Cardiac muscle cell (in vitro differentiated cells and primary cell): ENCODE data around the gene SH3RF3. TPM values are rescaled to one million over a fixed set of nuclear protein-coding genes. Genes with fewer than 3 reads are reported as not detected.

ENCODE experiments used
- DNase-seq, 2 donors: peaks; one replicate each; pipeline versions ENCODE4 v3.0.0 to v3.0.0-alpha.2; 2010 to 2017; ENCODE audit warnings: low read depth in 1 of 2, low spot score in 1 of 2
- H3K27ac ChIP-seq: fragments of 200-600 bp; sonication (generic); 2 replicates; pipeline ENCODE4 v1.5.1; 2016
- H3K27me3 ChIP-seq: fragments of 200-600 bp; sonication (generic); 2 replicates; pipeline ENCODE4 v1.6.0; 2016; ENCODE audit warnings: control low read depth
- H3K36me3 ChIP-seq: fragments of 200-600 bp; sonication (generic); 2 replicates; pipeline ENCODE4 v1.5.1; 2016; ENCODE audit warnings: control low read depth
- H3K4me1 ChIP-seq: fragments of 200-600 bp; sonication (generic); 2 replicates; pipeline ENCODE4 v1.8.1; 2017; ENCODE audit warnings: low read depth, mild to moderate bottlenecking, mixed run types
- H3K4me3 ChIP-seq: fragments of 200-600 bp; sonication (generic); 2 replicates; pipeline ENCODE4 v1.5.1; 2016; ENCODE audit warnings: mild to moderate bottlenecking
- H3K9me3 ChIP-seq: fragments of 200-600 bp; sonication (generic); 2 replicates; pipeline ENCODE4 v1.5.1; 2017; ENCODE audit warnings: low read depth, mild to moderate bottlenecking, control low read depth
- CTCF ChIP-seq: IDR thresholded peaks from 2 replicates; pipeline ENCODE4 v1.5.1; 2012; ENCODE audit warnings: low read depth, mild to moderate bottlenecking, low read length
- polyA plus RNA-seq: library from polyadenylated mRNA; unstranded; fragments of >200 nt; fragmentation: Nextera tagmentation; extraction: Ambion mirVana; gene quantifications from 2 replicates; pipeline ENCODE4 v1.2.1, GENCODE V29; 2016
- total RNA-seq: library from RNA; depleted of rRNA; stranded (reverse); fragments of >200 nt; gene quantifications from 2 replicates; pipeline ENCODE4 v1.2.3, GENCODE V29; 2016

SH3RF3 gene
- total and polyA plus RNA-seq, 2 experiments from 2014 or later = 1.2 to 1.7 TPM

- Histone ChIP-seq H3K4me3 (no peak overlapping the region), H3K4me1 (no peaks in the 10 kb centered on the region), H3K36me3 (no peaks in the 10 kb centered on the region), H3K27me3 (no peaks in the 10 kb centered on the region), H3K27ac (no peak overlapping the region), H3K9me3 (no peaks in the 10 kb centered on the region)
- no peak for DNase-seq
- no peak for TF ChIP-seq CTCF
Observed at GRCh38 chr2:109447776-109448175, 318.8 kb downstream of the SH3RF3 start.

DNA sequence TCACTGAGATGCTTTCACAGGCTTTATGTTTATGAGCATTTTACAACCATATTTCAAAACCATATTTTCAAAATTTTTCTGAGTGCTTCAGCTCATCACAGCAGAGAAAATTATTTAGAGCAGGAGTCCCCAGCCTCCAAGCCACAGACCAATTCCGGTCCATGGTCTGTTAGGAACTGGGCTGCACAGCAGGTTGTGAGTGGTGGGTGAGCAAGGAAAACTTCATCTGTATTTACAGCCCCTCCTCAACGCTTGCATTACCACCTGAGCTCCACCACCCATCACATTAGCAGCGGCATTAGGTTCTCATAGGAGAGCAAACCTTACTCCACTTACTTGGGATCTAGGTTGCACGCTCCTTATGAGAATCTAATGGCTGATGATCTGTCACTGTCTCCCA is 319.2 kb downstream of the SH3RF3 start:
- Histone ChIP-seq H3K4me3 (no peak overlapping the region), H3K27me3 (no peaks in the 10 kb centered on the region), H3K36me3 (no peaks in the 10 kb centered on the region), H3K9me3 (no peaks in the 10 kb centered on the region), H3K27ac (no peak overlapping the region), H3K4me1 (no peaks in the 10 kb centered on the region)
- no peak for TF ChIP-seq CTCF
- DNase-seq = no peak

GRCh38 chr2:109448946-109449788 is 320.2 kb downstream of the SH3RF3 start:
- TF ChIP-seq CTCF = no peak
- Histone ChIP-seq H3K27ac (no peak overlapping the region), H3K27me3 (no peaks in the 10 kb centered on the region), H3K9me3 (no peaks in the 10 kb centered on the region), H3K36me3 (no peaks in the 10 kb centered on the region), H3K4me3 (no peak overlapping the region), H3K4me1 (no peaks in the 10 kb centered on the region)
- DNase-seq = peak in 1 of 2 donors; percentile 10

DNA sequence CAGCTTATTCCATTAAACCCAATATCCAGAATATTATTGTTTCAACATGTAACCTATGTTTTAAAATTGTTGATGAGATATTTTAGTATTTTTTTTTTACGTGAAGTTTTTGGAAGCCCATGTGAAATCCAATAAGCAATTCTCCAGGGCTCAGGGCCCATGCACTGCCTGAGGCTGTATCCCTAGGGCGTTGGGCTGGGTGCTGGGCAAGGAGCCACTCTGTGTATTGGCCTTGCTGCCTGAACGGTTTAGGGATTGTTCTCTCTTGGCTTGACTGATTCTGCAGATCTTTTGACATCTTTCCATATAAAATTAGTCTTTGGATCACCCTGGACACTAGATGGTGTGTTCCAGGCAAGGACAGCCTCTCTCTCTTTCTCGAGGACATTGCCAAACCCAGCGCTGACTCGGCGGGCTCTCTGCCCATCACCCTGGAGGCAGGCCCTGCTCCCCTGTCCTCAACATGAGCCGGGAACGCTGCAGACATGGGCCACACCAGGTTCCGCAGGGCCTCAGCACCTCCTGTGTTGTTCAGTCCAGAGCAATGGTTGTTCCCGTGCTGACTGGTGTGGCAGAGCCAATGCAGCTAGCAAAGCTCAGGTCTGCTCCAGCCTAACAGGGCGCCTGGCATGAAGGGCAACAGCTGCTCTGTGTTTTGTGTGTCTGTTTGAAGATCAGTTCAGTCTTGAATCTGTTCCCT is 321.7 kb downstream of the SH3RF3 start:
- Histone ChIP-seq H3K36me3 (no peaks in the 10 kb centered on the region), H3K9me3 (no peaks in the 10 kb centered on the region), H3K27ac (no peak overlapping the region), H3K4me1 (no peaks in the 10 kb centered on the region), H3K4me3 (no peak overlapping the region), H3K27me3 (no peaks in the 10 kb centered on the region)
- TF ChIP-seq CTCF = no peak
- DNase-seq = no peak

DNA sequence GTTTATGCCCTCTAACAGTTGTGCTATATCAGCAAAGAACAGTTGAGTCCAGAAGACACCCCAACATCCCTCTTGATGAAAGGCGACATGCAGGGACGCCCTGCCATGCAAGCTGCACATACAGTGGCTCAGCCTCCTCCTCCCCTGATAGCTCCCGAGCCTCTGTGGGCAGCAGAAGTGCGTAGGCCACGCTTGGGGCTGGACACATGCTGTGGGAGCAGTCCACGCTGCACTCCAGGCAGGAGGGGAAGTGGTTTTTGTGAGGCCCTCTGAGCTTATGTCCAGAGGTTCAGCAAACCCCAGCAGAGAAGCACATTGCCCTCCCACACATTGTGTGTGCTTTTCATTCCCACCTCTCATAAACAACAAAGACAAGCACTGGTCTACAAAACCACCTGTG is 322.7 kb downstream of the SH3RF3 start:
- Histone ChIP-seq H3K4me3 (no peak overlapping the region), H3K27ac (no peak overlapping the region), H3K4me1 (no peaks in the 10 kb centered on the region), H3K9me3 (no peaks in the 10 kb centered on the region), H3K27me3 (no peaks in the 10 kb centered on the region), H3K36me3 (no peaks in the 10 kb centered on the region)
- no peak for TF ChIP-seq CTCF
- DNase-seq = no peak
